Measurements from ENCODE around the gene ZIM2.

ZIM2 gene

DNA sequence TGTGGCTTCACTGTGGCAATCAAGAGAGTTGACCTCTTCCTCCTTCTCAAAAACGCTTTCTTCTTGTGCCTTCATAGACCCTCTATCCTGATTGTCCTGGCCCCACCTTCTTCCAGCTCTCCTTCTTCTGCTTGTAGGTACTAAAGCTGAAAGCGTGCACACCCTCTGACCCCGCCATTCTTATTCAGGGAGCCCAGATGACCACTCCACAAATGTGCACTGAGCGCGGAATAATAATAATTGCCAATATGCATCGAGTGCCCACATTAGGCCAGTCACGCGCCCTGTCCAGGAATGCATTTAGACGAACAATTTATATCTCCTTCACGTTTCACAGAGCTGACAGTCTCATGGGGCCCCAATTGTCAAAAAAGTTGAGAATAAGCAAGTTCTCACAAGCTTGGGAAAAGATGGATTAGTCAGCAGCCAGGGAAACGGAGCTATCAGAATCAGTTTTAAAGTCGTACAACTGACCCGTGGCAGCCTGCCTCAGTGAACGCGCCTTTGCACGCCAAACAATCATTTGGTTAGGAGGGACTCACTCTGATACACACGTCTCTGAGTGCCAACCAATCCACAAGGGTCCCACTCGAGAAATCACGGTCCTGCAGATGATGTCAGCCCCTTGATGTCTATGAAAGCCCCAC is 36.7 kb upstream of the ZIM2 start:
- H3K27me3 ChIP-seq (ENCODE audit: low read depth, low read length), result no peaks in the 10 kb centered on the region
- H3K4me2 ChIP-seq (ENCODE audit: low read length), result no peak overlapping the region
- no peaks in the 10 kb centered on the region for H4K20me1 ChIP-seq (ENCODE audit: insufficient read depth, low read length)
- no peak overlapping the region for H2AFZ ChIP-seq (ENCODE audit: low read depth, low read length)
- no peak for TF ChIP-seq EZH2phosphoT487 (IDR thresholded peaks at IDR 0.05; ENCODE audit: low read depth)
- TF ChIP-seq, protein P1, sequence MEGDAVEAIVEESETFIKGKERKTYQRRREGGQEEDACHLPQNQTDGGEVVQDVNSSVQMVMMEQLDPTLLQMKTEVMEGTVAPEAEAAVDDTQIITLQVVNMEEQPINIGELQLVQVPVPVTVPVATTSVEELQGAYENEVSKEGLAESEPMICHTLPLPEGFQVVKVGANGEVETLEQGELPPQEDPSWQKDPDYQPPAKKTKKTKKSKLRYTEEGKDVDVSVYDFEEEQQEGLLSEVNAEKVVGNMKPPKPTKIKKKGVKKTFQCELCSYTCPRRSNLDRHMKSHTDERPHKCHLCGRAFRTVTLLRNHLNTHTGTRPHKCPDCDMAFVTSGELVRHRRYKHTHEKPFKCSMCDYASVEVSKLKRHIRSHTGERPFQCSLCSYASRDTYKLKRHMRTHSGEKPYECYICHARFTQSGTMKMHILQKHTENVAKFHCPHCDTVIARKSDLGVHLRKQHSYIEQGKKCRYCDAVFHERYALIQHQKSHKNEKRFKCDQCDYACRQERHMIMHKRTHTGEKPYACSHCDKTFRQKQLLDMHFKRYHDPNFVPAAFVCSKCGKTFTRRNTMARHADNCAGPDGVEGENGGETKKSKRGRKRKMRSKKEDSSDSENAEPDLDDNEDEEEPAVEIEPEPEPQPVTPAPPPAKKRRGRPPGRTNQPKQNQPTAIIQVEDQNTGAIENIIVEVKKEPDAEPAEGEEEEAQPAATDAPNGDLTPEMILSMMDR (IDR thresholded peaks at IDR 0.05; ENCODE audit: low read depth, low read length), result no peak
- no peaks in the 10 kb centered on the region for H3K79me2 ChIP-seq (ENCODE audit: low read length)
- no peak overlapping the region for H3K4me3 ChIP-seq (ENCODE audit: low read length)
- no peak overlapping the region for H3K9ac ChIP-seq (ENCODE audit: low read length)
- H3K4me1 ChIP-seq (ENCODE audit: low read length), result no peaks in the 10 kb centered on the region
- H3K36me3 ChIP-seq (replicated peaks; ENCODE audit: low read depth, low read length), result no peaks in the 10 kb centered on the region
- no peak overlapping the region for H3K27ac ChIP-seq (ENCODE audit: low read length)
- no peaks in the 10 kb centered on the region for H3K9me3 ChIP-seq (ENCODE audit: insufficient read depth, low read length)

DNA sequence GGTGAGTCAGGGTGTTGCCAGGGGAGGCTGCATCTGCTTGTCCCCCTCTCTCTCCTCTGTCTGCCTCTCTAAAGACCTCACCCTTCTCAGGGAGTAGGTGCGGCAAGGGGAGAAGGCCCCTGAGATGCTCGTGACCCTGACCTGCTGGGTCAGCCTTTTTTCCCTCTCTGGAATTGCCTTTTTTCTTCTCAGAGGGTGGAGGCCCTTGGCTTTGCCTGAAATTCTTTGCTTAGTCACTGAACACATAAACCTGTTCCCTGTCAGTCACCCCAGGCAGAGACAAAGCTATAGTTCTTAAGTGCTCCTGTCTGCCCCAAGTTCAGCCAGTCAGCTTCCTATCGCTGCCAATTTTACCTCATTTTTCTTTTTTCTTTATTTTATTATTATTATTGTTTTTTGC is 35.2 kb upstream of the ZIM2 start:
- no peak overlapping the region for H3K4me2 ChIP-seq (ENCODE audit: low read length)
- no peaks in the 10 kb centered on the region for H4K20me1 ChIP-seq (ENCODE audit: insufficient read depth, low read length)
- H2AFZ ChIP-seq (ENCODE audit: low read depth, low read length), result no peak overlapping the region
- no peaks in the 10 kb centered on the region for H3K36me3 ChIP-seq (replicated peaks; ENCODE audit: low read depth, low read length)
- no peaks in the 10 kb centered on the region for H3K4me1 ChIP-seq (ENCODE audit: low read length)
- no peak overlapping the region for H3K27ac ChIP-seq (ENCODE audit: low read length)
- H3K9me3 ChIP-seq (ENCODE audit: insufficient read depth, low read length), result no peaks in the 10 kb centered on the region
- TF ChIP-seq EZH2phosphoT487 (IDR thresholded peaks at IDR 0.05; ENCODE audit: low read depth), result no peak
- TF ChIP-seq, protein P1 (IDR thresholded peaks at IDR 0.05; ENCODE audit: low read depth, low read length), result no peak
- H3K27me3 ChIP-seq (ENCODE audit: low read depth, low read length), result no peaks in the 10 kb centered on the region
- no peaks in the 10 kb centered on the region for H3K79me2 ChIP-seq (ENCODE audit: low read length)
- H3K9ac ChIP-seq (ENCODE audit: low read length), result no peak overlapping the region
- no peak overlapping the region for H3K4me3 ChIP-seq (ENCODE audit: low read length)

DNA sequence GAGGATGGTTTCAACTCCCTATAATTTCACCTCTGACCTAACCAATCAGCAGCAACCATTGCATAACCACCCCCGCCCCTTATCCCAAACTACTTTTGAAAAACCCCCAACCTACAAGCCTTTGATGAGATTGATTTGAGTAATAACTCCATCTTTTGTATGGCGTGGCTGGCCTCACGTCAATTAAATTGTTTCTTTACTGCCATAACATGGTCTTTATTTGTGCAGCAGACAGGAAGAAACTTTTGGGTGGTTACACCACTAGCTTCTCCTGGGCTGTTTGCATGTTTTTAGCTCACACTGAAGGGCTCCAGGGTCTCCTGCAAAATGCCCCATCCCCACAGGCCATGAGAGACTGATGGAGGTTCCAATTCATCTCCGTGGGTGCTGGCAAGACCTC is 34.0 kb upstream of the ZIM2 start:
- no peak overlapping the region for H3K4me2 ChIP-seq (ENCODE audit: low read length)
- no peaks in the 10 kb centered on the region for H3K36me3 ChIP-seq (replicated peaks; ENCODE audit: low read depth, low read length)
- H3K4me1 ChIP-seq (ENCODE audit: low read length), result no peaks in the 10 kb centered on the region
- no peaks in the 10 kb centered on the region for H3K9me3 ChIP-seq (ENCODE audit: insufficient read depth, low read length)
- H3K27ac ChIP-seq (ENCODE audit: low read length), result no peak overlapping the region
- H3K27me3 ChIP-seq (ENCODE audit: low read depth, low read length), result no peaks in the 10 kb centered on the region
- no peaks in the 10 kb centered on the region for H3K79me2 ChIP-seq (ENCODE audit: low read length)
- H3K4me3 ChIP-seq (ENCODE audit: low read length), result no peak overlapping the region
- no peaks in the 10 kb centered on the region for H4K20me1 ChIP-seq (ENCODE audit: insufficient read depth, low read length)
- TF ChIP-seq, protein P1 (IDR thresholded peaks at IDR 0.05; ENCODE audit: low read depth, low read length), result no peak
- TF ChIP-seq EZH2phosphoT487 (IDR thresholded peaks at IDR 0.05; ENCODE audit: low read depth), result no peak
- H2AFZ ChIP-seq (ENCODE audit: low read depth, low read length), result no peak overlapping the region
- no peak overlapping the region for H3K9ac ChIP-seq (ENCODE audit: low read length)

- TF ChIP-seq EZH2phosphoT487 (IDR thresholded peaks at IDR 0.05; ENCODE audit: low read depth), result no peak
- TF ChIP-seq, protein P1 (IDR thresholded peaks at IDR 0.05; ENCODE audit: low read depth, low read length), result no peak
- Histone ChIP-seq H3K9ac (ENCODE audit: low read length) (no peak overlapping the region), H3K4me3 (ENCODE audit: low read length) (no peak overlapping the region), H3K4me1 (ENCODE audit: low read length) (no peaks in the 10 kb centered on the region), H3K27me3 (ENCODE audit: low read depth, low read length) (no peaks in the 10 kb centered on the region), H3K4me2 (ENCODE audit: low read length) (no peak overlapping the region), H4K20me1 (ENCODE audit: insufficient read depth, low read length) (no peaks in the 10 kb centered on the region), H3K9me3 (ENCODE audit: insufficient read depth, low read length) (no peaks in the 10 kb centered on the region), H3K79me2 (ENCODE audit: low read length) (no peaks in the 10 kb centered on the region), H3K27ac (ENCODE audit: low read length) (no peak overlapping the region), H2AFZ (ENCODE audit: low read depth, low read length) (no peak overlapping the region), H3K36me3 (replicated peaks; ENCODE audit: low read depth, low read length) (no peaks in the 10 kb centered on the region)
Observed at GRCh38 chr19:56873493-56873892, 33.0 kb upstream of the ZIM2 start.
